Central memory CD8-positive, alpha-beta T cell (primary cell): Measurements from ENCODE around the gene ACADS.

Experiments used
- ATAC-seq: fragments of 150-1000 bp; cut with Tn5 transposase; replicated peaks from 2 replicates; pipeline ENCODE4 v1.10.0; 2022; ENCODE audit warnings: mild to moderate bottlenecking, moderate FRiP score, moderate number of reproducible peaks; ENCODE audit not compliant: poor library complexity, severe bottlenecking; ENCODE audit errors: extremely low read depth
- DNase-seq, 2 donors: peaks; one replicate each; pipeline ENCODE4 v3.0.0; 2021; ENCODE audit warnings: low spot score in 2 of 2
- H3K27ac Mint-ChIP-seq: one replicate; pipeline ENCODE4 v1.8.0; 2022; ENCODE audit warnings: low read depth, mild to moderate bottlenecking, moderate library complexity, mixed read lengths
- H3K27me3 Mint-ChIP-seq: one replicate; pipeline ENCODE4 v1.8.0; 2022; ENCODE audit warnings: mixed read lengths
- H3K36me3 Mint-ChIP-seq: one replicate; pipeline ENCODE4 v1.8.0; 2022; ENCODE audit warnings: mild to moderate bottlenecking, moderate library complexity, mixed read lengths; ENCODE audit not compliant: insufficient read depth
- H3K4me1 Mint-ChIP-seq: one replicate; pipeline ENCODE4 v1.8.0; 2022; ENCODE audit warnings: mixed read lengths
- H3K4me3 Mint-ChIP-seq: one replicate; pipeline ENCODE4 v1.8.0; 2022; ENCODE audit warnings: mild to moderate bottlenecking, moderate library complexity, mixed read lengths
- H3K9me3 Mint-ChIP-seq: one replicate; pipeline ENCODE4 v1.8.0; 2022; ENCODE audit warnings: mixed read lengths

Gene ACADS

GRCh38 chr12:120706029-120706428, 19.6 kb upstream of the ACADS start:
- H3K27ac Mint-ChIP-seq, result no peak overlapping the region

GRCh38 chr12:120708651-120709050, 17.0 kb upstream of the ACADS start:
- peaks cover 24% of the 10 kb centered on the region for H3K4me1 Mint-ChIP-seq
- no peak for DNase-seq
- peaks cover 3% of the 10 kb centered on the region for H3K36me3 Mint-ChIP-seq
- H3K4me3 Mint-ChIP-seq, result no peak overlapping the region
- H3K9me3 Mint-ChIP-seq, result no peaks in the 10 kb centered on the region
- no peak overlapping the region for H3K27ac Mint-ChIP-seq
- no peaks in the 10 kb centered on the region for H3K27me3 Mint-ChIP-seq
- ATAC-seq, result no peak

More at GRCh38 chr12:120706029-120706428, 19.6 kb upstream of the ACADS start:
- H3K36me3 Mint-ChIP-seq, result peaks cover 11% of the 10 kb centered on the region
- H3K4me3 Mint-ChIP-seq, result no peak overlapping the region
- H3K9me3 Mint-ChIP-seq, result no peaks in the 10 kb centered on the region
- H3K27me3 Mint-ChIP-seq, result no peaks in the 10 kb centered on the region
- H3K4me1 Mint-ChIP-seq, result peaks cover 9% of the 10 kb centered on the region
- ATAC-seq (no peak), DNase-seq (no peak)

- DNase-seq (peak; percentile 30 to 37), ATAC-seq (peak; percentile 85)
- Mint-ChIP-seq H3K4me1 (peaks cover 28% of the 10 kb centered on the region), H3K4me3 (peak within 1 kb of the TSS; percentile 93), H3K27ac (peak within 1 kb of the TSS; percentile 92), H3K9me3 (no peaks in the 10 kb centered on the region), H3K36me3 (peaks cover 4% of the 10 kb centered on the region), H3K27me3 (no peaks in the 10 kb centered on the region)
These were observed 15.4 kb upstream of the ACADS start, which contains the start of gene UNC119B for GRCh38 chr12:120710031-120710804. Gene UNC119B (plus strand): TSS chr12:120710458. CDS start chr12:120710475, 17 bp downstream.

GRCh38 chr12:120710805-120711296, 14.8 kb upstream of the ACADS start:
- Mint-ChIP-seq H3K9me3 (no peaks in the 10 kb centered on the region), H3K27ac (peak overlapping the region; percentile 92), H3K36me3 (peaks cover 9% of the 10 kb centered on the region), H3K27me3 (no peaks in the 10 kb centered on the region), H3K4me1 (peaks cover 28% of the 10 kb centered on the region), H3K4me3 (peak overlapping the region; percentile 93)
- ATAC-seq (no peak), DNase-seq (no peak)

- H3K4me1 Mint-ChIP-seq, result peaks cover 28% of the 10 kb centered on the region
These were observed 14.2 kb upstream of the ACADS start for GRCh38 chr12:120711411-120711810.

GRCh38 chr12:120712610-120713009, 13.0 kb upstream of the ACADS start:
- no peak for ATAC-seq
- no peaks in the 10 kb centered on the region for H3K9me3 Mint-ChIP-seq
- no peak overlapping the region for H3K4me3 Mint-ChIP-seq
- H3K36me3 Mint-ChIP-seq, result peaks cover 13% of the 10 kb centered on the region
- DNase-seq, result no peak
- H3K27me3 Mint-ChIP-seq, result no peaks in the 10 kb centered on the region
- no peak overlapping the region for H3K27ac Mint-ChIP-seq
- H3K4me1 Mint-ChIP-seq, result peaks cover 28% of the 10 kb centered on the region

More at GRCh38 chr12:120711411-120711810, 14.2 kb upstream of the ACADS start:
- DNase-seq (no peak), ATAC-seq (no peak)
- H3K27me3 Mint-ChIP-seq, result no peaks in the 10 kb centered on the region
- H3K27ac Mint-ChIP-seq, result peak overlapping the region; percentile 92
- H3K9me3 Mint-ChIP-seq, result no peaks in the 10 kb centered on the region
- H3K4me3 Mint-ChIP-seq, result peak overlapping the region; percentile 93
- H3K36me3 Mint-ChIP-seq, result peaks cover 9% of the 10 kb centered on the region

GRCh38 chr12:120713861-120714482, 11.7 kb upstream of the ACADS start:
- Mint-ChIP-seq H3K4me1 (peaks cover 35% of the 10 kb centered on the region), H3K27me3 (no peaks in the 10 kb centered on the region), H3K36me3 (peaks cover 18% of the 10 kb centered on the region), H3K27ac (no peak overlapping the region), H3K9me3 (no peaks in the 10 kb centered on the region), H3K4me3 (no peak overlapping the region)
- ATAC-seq (peak; percentile 77), DNase-seq (peak; percentile 35 to 67)

GRCh38 chr12:120718055-120718454, 7.6 kb upstream of the ACADS start:
- H3K27me3 Mint-ChIP-seq, result no peaks in the 10 kb centered on the region
- no peak overlapping the region for H3K4me3 Mint-ChIP-seq
- DNase-seq, result no peak
- peaks cover 12% of the 10 kb centered on the region for H3K4me1 Mint-ChIP-seq
- ATAC-seq, result no peak
- no peaks in the 10 kb centered on the region for H3K9me3 Mint-ChIP-seq
- no peak overlapping the region for H3K27ac Mint-ChIP-seq
- H3K36me3 Mint-ChIP-seq, result peaks cover 24% of the 10 kb centered on the region

- DNase-seq, result no peak
- Mint-ChIP-seq H3K27ac (no peak overlapping the region), H3K4me1 (peaks cover 7% of the 10 kb centered on the region), H3K36me3 (peaks cover 22% of the 10 kb centered on the region), H3K4me3 (no peak overlapping the region), H3K27me3 (no peaks in the 10 kb centered on the region), H3K9me3 (no peaks in the 10 kb centered on the region)
- ATAC-seq, result no peak
These were observed 6.6 kb upstream of the ACADS start for GRCh38 chr12:120719072-120719471.

- H3K4me3 Mint-ChIP-seq, result no peak overlapping the region
- H3K27me3 Mint-ChIP-seq, result no peaks in the 10 kb centered on the region
- no peak overlapping the region for H3K27ac Mint-ChIP-seq
These were observed 6.0 kb upstream of the ACADS start for GRCh38 chr12:120719496-120720233.

GRCh38 chr12:120720234-120720986, 5.2 kb upstream of the ACADS start:
- ATAC-seq (no peak), DNase-seq (no peak)
- Mint-ChIP-seq H3K36me3 (peaks cover 21% of the 10 kb centered on the region), H3K4me3 (no peak overlapping the region), H3K27ac (no peak overlapping the region), H3K9me3 (no peaks in the 10 kb centered on the region), H3K4me1 (peaks cover 17% of the 10 kb centered on the region), H3K27me3 (no peaks in the 10 kb centered on the region)

More at GRCh38 chr12:120719496-120720233, 6.0 kb upstream of the ACADS start:
- ATAC-seq, result no peak
- Mint-ChIP-seq H3K4me1 (peaks cover 10% of the 10 kb centered on the region), H3K36me3 (peaks cover 21% of the 10 kb centered on the region), H3K9me3 (no peaks in the 10 kb centered on the region)
- no peak for DNase-seq
